Mesenchymal stem cell (in vitro differentiated cells and primary cell): Measurements from ENCODE around the gene KCNE1.

Source experiments
- DNase-seq: peaks from one replicate; pipeline ENCODE4 v3.0.0-alpha.2; 2013
- H2AFZ ChIP-seq: one replicate; pipeline ENCODE4 v1.6.1; 2013; ENCODE audit warnings: low read depth, mild to moderate bottlenecking, control low read depth, inconsistent platforms, low read length, moderate library complexity
- H2AK5ac ChIP-seq: 2 replicates; pipeline ENCODE4 v1.6.1; 2013; ENCODE audit warnings: low read length, moderate library complexity, mild to moderate bottlenecking, inconsistent platforms; ENCODE audit not compliant: severe bottlenecking
- H2BK120ac ChIP-seq: one replicate; pipeline ENCODE4 v1.6.1; 2013; ENCODE audit warnings: low read depth, mild to moderate bottlenecking, inconsistent platforms, low read length, moderate library complexity
- H2BK12ac ChIP-seq, 2 experiments: one replicate each; pipeline ENCODE4 v1.6.1; 2013; ENCODE audit warnings: inconsistent platforms in 2 of 2, low read length in 2 of 2, mild to moderate bottlenecking in 2 of 2, moderate library complexity in 2 of 2, control low read depth in 1 of 2
- H2BK15ac ChIP-seq: one replicate; pipeline ENCODE4 v1.6.1; 2013; ENCODE audit warnings: mild to moderate bottlenecking, low read depth, inconsistent platforms; ENCODE audit not compliant: poor library complexity, severe bottlenecking
- H2BK5ac ChIP-seq: 2 replicates; pipeline ENCODE4 v1.6.1; 2013; ENCODE audit warnings: low read depth, mild to moderate bottlenecking, low read length, control low read depth, inconsistent platforms; ENCODE audit not compliant: poor library complexity, severe bottlenecking
- H3K14ac ChIP-seq, 2 experiments: one replicate each; pipeline ENCODE4 v1.6.1; 2013; ENCODE audit warnings: inconsistent platforms in 2 of 2, low read length in 2 of 2, control low read depth in 1 of 2, mild to moderate bottlenecking in 1 of 2, moderate library complexity in 1 of 2
- H3K18ac ChIP-seq, 2 experiments: one replicate each; pipeline ENCODE4 v1.6.1; 2013; ENCODE audit warnings: inconsistent platforms in 2 of 2, low read length in 2 of 2, control low read depth in 1 of 2, low read depth in 1 of 2, mild to moderate bottlenecking in 1 of 2
- H3K23ac ChIP-seq, 2 experiments: one replicate each; pipeline ENCODE4 v1.6.1; 2013; ENCODE audit warnings: inconsistent platforms in 2 of 2, low read length in 2 of 2, mild to moderate bottlenecking in 2 of 2, moderate library complexity in 2 of 2, control low read depth in 1 of 2
- H3K27ac ChIP-seq: 2 replicates; pipeline ENCODE4 v1.5.1; 2013; ENCODE audit warnings: mild to moderate bottlenecking, moderate library complexity, low read length, control low read depth, inconsistent platforms; ENCODE audit not compliant: poor library complexity, severe bottlenecking
- H3K27me3 ChIP-seq, 2 experiments: 2 replicates each; pipeline versions ENCODE4 v1.6.1 to v1.7.0; 2013; ENCODE audit warnings: low read length in 2 of 2, mild to moderate bottlenecking in 2 of 2, moderate library complexity in 2 of 2, control low read depth in 1 of 2, inconsistent platforms in 1 of 2; ENCODE audit not compliant: control insufficient read depth in 1 of 2, insufficient read depth in 1 of 2
- H3K36me3 ChIP-seq, 2 experiments: 2 replicates each; pipeline versions ENCODE4 v1.6.1 to v1.7.0; 2013; ENCODE audit warnings: low read length in 2 of 2, control low read depth in 1 of 2, inconsistent platforms in 1 of 2, low read depth in 1 of 2, mild to moderate bottlenecking in 1 of 2; ENCODE audit not compliant: insufficient read depth in 2 of 2, control insufficient read depth in 1 of 2
- H3K4ac ChIP-seq, 2 experiments: one replicate each; pipeline ENCODE4 v1.6.1; 2013; ENCODE audit warnings: inconsistent platforms in 2 of 2, low read length in 2 of 2, mild to moderate bottlenecking in 2 of 2, moderate library complexity in 2 of 2, control low read depth in 1 of 2, low read depth in 1 of 2
- H3K4me1 ChIP-seq: 2 replicates; pipeline ENCODE4 v1.6.1; 2013; ENCODE audit warnings: low read depth, low read length, control low read depth; ENCODE audit not compliant: control insufficient read depth, insufficient read depth
- H3K4me2 ChIP-seq: 2 replicates; pipeline ENCODE4 v1.6.1; 2013; ENCODE audit warnings: low read length, mild to moderate bottlenecking, inconsistent platforms; ENCODE audit not compliant: poor library complexity, severe bottlenecking
- H3K4me3 ChIP-seq, 2 experiments: 2 replicates each; pipeline versions ENCODE4 v1.5.1 to v1.7.0; 2013; ENCODE audit warnings: low read length in 2 of 2, mild to moderate bottlenecking in 2 of 2, control low read depth in 1 of 2, low read depth in 1 of 2; ENCODE audit not compliant: insufficient read depth in 1 of 2
- H3K79me1 ChIP-seq: replicated peaks from 2 replicates; pipeline ENCODE4 v1.6.1; 2013; ENCODE audit warnings: mild to moderate bottlenecking, control low read depth, low read length, inconsistent platforms; ENCODE audit not compliant: poor library complexity, severe bottlenecking
- H3K9ac ChIP-seq: 2 replicates; pipeline ENCODE4 v1.7.0; 2013; ENCODE audit warnings: mild to moderate bottlenecking, low read length, moderate library complexity
- H3K9me3 ChIP-seq: 2 replicates; pipeline ENCODE4 v1.7.0; 2013; ENCODE audit warnings: mild to moderate bottlenecking, low read length; ENCODE audit not compliant: control insufficient read depth
- H4K8ac ChIP-seq: one replicate; pipeline ENCODE4 v1.6.1; 2013; ENCODE audit warnings: inconsistent platforms, mild to moderate bottlenecking, low read length, moderate library complexity
- H4K91ac ChIP-seq: one replicate; pipeline ENCODE4 v1.6.1; 2013; ENCODE audit warnings: mild to moderate bottlenecking, low read length, inconsistent platforms
- WGBS: methylation state at CpG from one replicate; pipeline ENCODE4 v1.1.7; 2013; ENCODE audit warnings: mixed read lengths; 5-methylcytosine and 5-hydroxymethylcytosine counted together

KCNE1 gene

GRCh38 chr21:34514576-34515115, 2.6 kb upstream of the KCNE1 start:
- Histone ChIP-seq H2BK12ac (no peak overlapping the region), H3K4ac (no peak overlapping the region), H2BK5ac (no peak overlapping the region), H4K91ac (no peak overlapping the region), H3K79me1 (peaks cover 6% of the 10 kb centered on the region), H3K4me3 (no peak overlapping the region), H2AFZ (no peak overlapping the region), H2AK5ac (no peak overlapping the region), H3K9ac (no peak overlapping the region), H3K4me2 (no peak overlapping the region), H2BK15ac (no peak overlapping the region), H3K27ac (no peak overlapping the region), H3K27me3 (no peaks in the 10 kb centered on the region), H3K23ac (no peak overlapping the region), H3K4me1 (peaks cover 17% of the 10 kb centered on the region), H3K14ac (no peak overlapping the region), H3K18ac (no peak overlapping the region), H3K36me3 (peaks cover 27 to 42% of the 10 kb centered on the region in 2 experiments), H3K9me3 (no peaks in the 10 kb centered on the region), H2BK120ac (no peak overlapping the region), H4K8ac (no peak overlapping the region)
- 98% methylated on average over 9 of the region's 10 CpGs for WGBS
- DNase-seq = no peak

GRCh38 chr21:34513129-34513675, 1.2 kb upstream of the KCNE1 start:
- H2BK5ac ChIP-seq = no peak overlapping the region
- DNase-seq = peak; percentile 41
- no peak overlapping the region for H2BK120ac ChIP-seq
- 94% methylated on average over 1 of the region's 2 CpGs for WGBS
- peaks cover 3% of the 10 kb centered on the region for H3K79me1 ChIP-seq
- no peak overlapping the region for H3K18ac ChIP-seq
- no peak overlapping the region for H2BK15ac ChIP-seq
- no peak overlapping the region for H3K4me2 ChIP-seq
- H3K4ac ChIP-seq = no peak overlapping the region
- no peak overlapping the region for H2AK5ac ChIP-seq
- H2AFZ ChIP-seq = no peak overlapping the region
- H2BK12ac ChIP-seq = no peak overlapping the region
- H4K8ac ChIP-seq = no peak overlapping the region
- no peak overlapping the region for H3K23ac ChIP-seq
- peaks cover 8% of the 10 kb centered on the region for H3K4me1 ChIP-seq
- H3K27ac ChIP-seq = no peak overlapping the region
- peaks cover 15 to 30% of the 10 kb centered on the region in 2 experiments for H3K36me3 ChIP-seq
- H3K9me3 ChIP-seq = no peaks in the 10 kb centered on the region
- no peak overlapping the region for H3K9ac ChIP-seq
- H4K91ac ChIP-seq = no peak overlapping the region
- H3K4me3 ChIP-seq = no peak overlapping the region
- no peak overlapping the region for H3K14ac ChIP-seq
- no peaks in the 10 kb centered on the region for H3K27me3 ChIP-seq

GRCh38 chr21:34511181-34511580, 829 bp downstream of the KCNE1 start:
- DNase-seq = peak; percentile 66
- WGBS = 78% methylated on average over 5 of the region's 5 CpGs
- H3K27me3 ChIP-seq = no peaks in the 10 kb centered on the region

GRCh38 chr21:34510148-34511142, 1.6 kb downstream of the KCNE1 start:
- H3K4ac ChIP-seq = no peak overlapping the region
- H3K36me3 ChIP-seq = peaks cover 3 to 5% of the 10 kb centered on the region in 2 experiments
- H2AK5ac ChIP-seq = no peak overlapping the region
- peaks cover 3% of the 10 kb centered on the region for H3K4me1 ChIP-seq
- H3K18ac ChIP-seq = no peak overlapping the region
- H3K27me3 ChIP-seq = no peaks in the 10 kb centered on the region
- no peak overlapping the region for H3K4me2 ChIP-seq
- H3K79me1 ChIP-seq = no peaks in the 10 kb centered on the region
- peak overlapping the region; percentile 61 for H4K91ac ChIP-seq
- no peak overlapping the region for H3K27ac ChIP-seq
- H3K9me3 ChIP-seq = no peaks in the 10 kb centered on the region
- no peak overlapping the region for H3K4me3 ChIP-seq
- DNase-seq = peak; percentile 78
- H2BK15ac ChIP-seq = no peak overlapping the region
- H3K14ac ChIP-seq = no peak overlapping the region
- peak overlapping the region; percentile 47 for H3K9ac ChIP-seq
- H2AFZ ChIP-seq = no peak overlapping the region
- no peak overlapping the region for H2BK120ac ChIP-seq
- WGBS = 76% methylated on average over 14 of the region's 15 CpGs
- no peak overlapping the region for H2BK5ac ChIP-seq
- no peak overlapping the region for H3K23ac ChIP-seq
- H4K8ac ChIP-seq = no peak overlapping the region
- H2BK12ac ChIP-seq = no peak overlapping the region

More at GRCh38 chr21:34511181-34511580, 829 bp downstream of the KCNE1 start:
- Histone ChIP-seq H3K14ac (no peak overlapping the region), H2AFZ (no peak overlapping the region), H2AK5ac (no peak overlapping the region), H2BK15ac (no peak overlapping the region), H3K4me2 (no peak overlapping the region), H4K8ac (no peak overlapping the region), H2BK120ac (no peak overlapping the region), H3K9ac (peak overlapping the region; percentile 47), H3K4me3 (no peak overlapping the region), H2BK5ac (no peak overlapping the region), H2BK12ac (no peak overlapping the region), H3K36me3 (peaks cover 5 to 11% of the 10 kb centered on the region in 2 experiments), H3K27ac (no peak overlapping the region), H3K79me1 (no peaks in the 10 kb centered on the region), H3K4ac (no peak overlapping the region), H3K23ac (no peak overlapping the region), H3K18ac (no peak overlapping the region), H4K91ac (no peak overlapping the region), H3K4me1 (peaks cover 3% of the 10 kb centered on the region), H3K9me3 (no peaks in the 10 kb centered on the region)
